ENCODE measurements around the gene LDLRAD4. TPM values are rescaled to one million over a fixed set of nuclear protein-coding genes. Genes with fewer than 3 reads are reported as not detected.
A peak's percentile ranks its signal among the peaks of the same experiment; 100 is the strongest.
"Not testable (repeated sequence)": the region's sequence is repeated elsewhere in the genome, so short reads cannot be mapped to it uniquely, and the experiment has no call there.

Gene LDLRAD4
- total RNA-seq, 1 donor from 2014 or later: 18.3 TPM

GRCh38 chr18:13336841-13337240 is 118.3 kb downstream of the LDLRAD4 start:
- Histone ChIP-seq H3K36me3 (ENCODE audit: control insufficient read depth in 3 of 3, insufficient read depth in 3 of 3, low read length in 3 of 3) (no peaks in the 10 kb centered on the region), H3K9me3 (ENCODE audit: control insufficient read depth in 3 of 3, low read length in 3 of 3) (no peaks in the 10 kb centered on the region), H3K27ac (ENCODE audit: low read depth, low read length) (no peak overlapping the region), H3K27me3 (ENCODE audit: control insufficient read depth in 3 of 3, insufficient read depth in 3 of 3, low read length in 3 of 3) (no peaks in the 10 kb centered on the region), H3K4me1 (ENCODE audit: control insufficient read depth in 3 of 3, insufficient read depth in 3 of 3, low read length in 3 of 3) (no peaks in the 10 kb centered on the region), H3K4me3 (ENCODE audit: low read length in 3 of 3) (no peak overlapping the region), H3K9ac (ENCODE audit: low read depth in 1 of 3, low read length in 3 of 3) (no peak overlapping the region)

- no peaks in the 10 kb centered on the region for H3K27me3 ChIP-seq (ENCODE audit: control insufficient read depth in 3 of 3, insufficient read depth in 3 of 3, low read length in 3 of 3)
- no peak overlapping the region for H3K4me3 ChIP-seq (ENCODE audit: low read length in 3 of 3)
- H3K27ac ChIP-seq (ENCODE audit: low read depth, low read length): no peak overlapping the region
- no peaks in the 10 kb centered on the region for H3K36me3 ChIP-seq (ENCODE audit: control insufficient read depth in 3 of 3, insufficient read depth in 3 of 3, low read length in 3 of 3)
- H3K9ac ChIP-seq (ENCODE audit: low read depth in 1 of 3, low read length in 3 of 3): no peak overlapping the region
- H3K4me1 ChIP-seq (ENCODE audit: control insufficient read depth in 3 of 3, insufficient read depth in 3 of 3, low read length in 3 of 3): no peaks in the 10 kb centered on the region
- no peaks in the 10 kb centered on the region for H3K9me3 ChIP-seq (ENCODE audit: control insufficient read depth in 3 of 3, low read length in 3 of 3)
These were observed 118.8 kb downstream of the LDLRAD4 start for GRCh38 chr18:13337369-13337768.

GRCh38 chr18:13338318-13338717 is 119.8 kb downstream of the LDLRAD4 start:
- no peak overlapping the region for H3K4me3 ChIP-seq (ENCODE audit: low read length in 3 of 3)
- H3K27me3 ChIP-seq (ENCODE audit: control insufficient read depth in 3 of 3, insufficient read depth in 3 of 3, low read length in 3 of 3): no peaks in the 10 kb centered on the region
- H3K27ac ChIP-seq (ENCODE audit: low read depth, low read length): no peak overlapping the region
- H3K4me1 ChIP-seq (ENCODE audit: control insufficient read depth in 3 of 3, insufficient read depth in 3 of 3, low read length in 3 of 3): no peaks in the 10 kb centered on the region
- H3K36me3 ChIP-seq (ENCODE audit: control insufficient read depth in 3 of 3, insufficient read depth in 3 of 3, low read length in 3 of 3): no peaks in the 10 kb centered on the region
- H3K9ac ChIP-seq (ENCODE audit: low read depth in 1 of 3, low read length in 3 of 3): no peak overlapping the region
- no peaks in the 10 kb centered on the region for H3K9me3 ChIP-seq (ENCODE audit: control insufficient read depth in 3 of 3, low read length in 3 of 3)

GRCh38 chr18:13339653-13340052 is 121.1 kb downstream of the LDLRAD4 start:
- no peaks in the 10 kb centered on the region for H3K4me1 ChIP-seq (ENCODE audit: control insufficient read depth in 3 of 3, insufficient read depth in 3 of 3, low read length in 3 of 3)
- H3K27me3 ChIP-seq (ENCODE audit: control insufficient read depth in 3 of 3, insufficient read depth in 3 of 3, low read length in 3 of 3): no peaks in the 10 kb centered on the region
- H3K9ac ChIP-seq (ENCODE audit: low read depth in 1 of 3, low read length in 3 of 3): no peak overlapping the region
- no peak overlapping the region for H3K27ac ChIP-seq (ENCODE audit: low read depth, low read length)
- H3K36me3 ChIP-seq (ENCODE audit: control insufficient read depth in 3 of 3, insufficient read depth in 3 of 3, low read length in 3 of 3): no peaks in the 10 kb centered on the region
- H3K9me3 ChIP-seq (ENCODE audit: control insufficient read depth in 3 of 3, low read length in 3 of 3): no peaks in the 10 kb centered on the region
- H3K4me3 ChIP-seq (ENCODE audit: low read length in 3 of 3): no peak overlapping the region

- H3K27me3 ChIP-seq (ENCODE audit: control insufficient read depth in 3 of 3, insufficient read depth in 3 of 3, low read length in 3 of 3); H3K36me3 ChIP-seq (ENCODE audit: control insufficient read depth in 3 of 3, insufficient read depth in 3 of 3, low read length in 3 of 3); H3K27ac ChIP-seq (ENCODE audit: low read depth, low read length); H3K4me3 ChIP-seq (ENCODE audit: low read length in 3 of 3); H3K9ac ChIP-seq (ENCODE audit: low read depth in 1 of 3, low read length in 3 of 3); H3K9me3 ChIP-seq (ENCODE audit: control insufficient read depth in 3 of 3, low read length in 3 of 3); H3K4me1 ChIP-seq (ENCODE audit: control insufficient read depth in 3 of 3, insufficient read depth in 3 of 3, low read length in 3 of 3): not testable (repeated sequence)
These were observed 127.9 kb downstream of the LDLRAD4 start for GRCh38 chr18:13346449-13346848.

GRCh38 chr18:13353084-13353823 is 134.7 kb downstream of the LDLRAD4 start:
- Histone ChIP-seq H3K4me1 (ENCODE audit: control insufficient read depth in 3 of 3, insufficient read depth in 3 of 3, low read length in 3 of 3) (no peaks in the 10 kb centered on the region), H3K9me3 (ENCODE audit: control insufficient read depth in 3 of 3, low read length in 3 of 3) (no peaks in the 10 kb centered on the region), H3K27ac (ENCODE audit: low read depth, low read length) (peak overlapping the region; percentile 28), H3K27me3 (ENCODE audit: control insufficient read depth in 3 of 3, insufficient read depth in 3 of 3, low read length in 3 of 3) (no peaks in the 10 kb centered on the region), H3K4me3 (ENCODE audit: low read length in 3 of 3) (no peak overlapping the region), H3K36me3 (ENCODE audit: control insufficient read depth in 3 of 3, insufficient read depth in 3 of 3, low read length in 3 of 3) (no peaks in the 10 kb centered on the region), H3K9ac (ENCODE audit: low read depth in 1 of 3, low read length in 3 of 3) (no peak overlapping the region)

- no peak overlapping the region for H3K9ac ChIP-seq (ENCODE audit: low read depth in 1 of 3, low read length in 3 of 3)
- H3K27me3 ChIP-seq (ENCODE audit: control insufficient read depth in 3 of 3, insufficient read depth in 3 of 3, low read length in 3 of 3): no peaks in the 10 kb centered on the region
- no peak overlapping the region for H3K27ac ChIP-seq (ENCODE audit: low read depth, low read length)
- H3K4me1 ChIP-seq (ENCODE audit: control insufficient read depth in 3 of 3, insufficient read depth in 3 of 3, low read length in 3 of 3): no peaks in the 10 kb centered on the region
- no peaks in the 10 kb centered on the region for H3K36me3 ChIP-seq (ENCODE audit: control insufficient read depth in 3 of 3, insufficient read depth in 3 of 3, low read length in 3 of 3)
- no peaks in the 10 kb centered on the region for H3K9me3 ChIP-seq (ENCODE audit: control insufficient read depth in 3 of 3, low read length in 3 of 3)
- H3K4me3 ChIP-seq (ENCODE audit: low read length in 3 of 3): no peak overlapping the region
These were observed 135.8 kb downstream of the LDLRAD4 start for GRCh38 chr18:13354402-13354801.

- H3K9ac ChIP-seq (ENCODE audit: low read depth in 1 of 3, low read length in 3 of 3): no peak overlapping the region
- no peaks in the 10 kb centered on the region for H3K4me1 ChIP-seq (ENCODE audit: control insufficient read depth in 3 of 3, insufficient read depth in 3 of 3, low read length in 3 of 3)
- no peaks in the 10 kb centered on the region for H3K9me3 ChIP-seq (ENCODE audit: control insufficient read depth in 3 of 3, low read length in 3 of 3)
- no peaks in the 10 kb centered on the region for H3K27me3 ChIP-seq (ENCODE audit: control insufficient read depth in 3 of 3, insufficient read depth in 3 of 3, low read length in 3 of 3)
- no peaks in the 10 kb centered on the region for H3K36me3 ChIP-seq (ENCODE audit: control insufficient read depth in 3 of 3, insufficient read depth in 3 of 3, low read length in 3 of 3)
- no peak overlapping the region for H3K27ac ChIP-seq (ENCODE audit: low read depth, low read length)
- H3K4me3 ChIP-seq (ENCODE audit: low read length in 3 of 3): no peak overlapping the region
These were observed 137.5 kb downstream of the LDLRAD4 start for GRCh38 chr18:13356032-13356431.

GRCh38 chr18:13357289-13357688 is 138.7 kb downstream of the LDLRAD4 start:
- Histone ChIP-seq H3K36me3 (ENCODE audit: control insufficient read depth in 3 of 3, insufficient read depth in 3 of 3, low read length in 3 of 3) (no peaks in the 10 kb centered on the region), H3K27me3 (ENCODE audit: control insufficient read depth in 3 of 3, insufficient read depth in 3 of 3, low read length in 3 of 3) (no peaks in the 10 kb centered on the region), H3K9me3 (ENCODE audit: control insufficient read depth in 3 of 3, low read length in 3 of 3) (no peaks in the 10 kb centered on the region), H3K4me3 (ENCODE audit: low read length in 3 of 3) (no peak overlapping the region), H3K4me1 (ENCODE audit: control insufficient read depth in 3 of 3, insufficient read depth in 3 of 3, low read length in 3 of 3) (no peaks in the 10 kb centered on the region), H3K27ac (ENCODE audit: low read depth, low read length) (no peak overlapping the region), H3K9ac (ENCODE audit: low read depth in 1 of 3, low read length in 3 of 3) (no peak overlapping the region)

- Histone ChIP-seq H3K4me3 (ENCODE audit: low read length in 3 of 3) (no peak overlapping the region), H3K4me1 (ENCODE audit: control insufficient read depth in 3 of 3, insufficient read depth in 3 of 3, low read length in 3 of 3) (no peaks in the 10 kb centered on the region), H3K9me3 (ENCODE audit: control insufficient read depth in 3 of 3, low read length in 3 of 3) (no peaks in the 10 kb centered on the region), H3K27me3 (ENCODE audit: control insufficient read depth in 3 of 3, insufficient read depth in 3 of 3, low read length in 3 of 3) (no peaks in the 10 kb centered on the region), H3K9ac (ENCODE audit: low read depth in 1 of 3, low read length in 3 of 3) (no peak overlapping the region), H3K27ac (ENCODE audit: low read depth, low read length) (no peak overlapping the region), H3K36me3 (ENCODE audit: control insufficient read depth in 3 of 3, insufficient read depth in 3 of 3, low read length in 3 of 3) (no peaks in the 10 kb centered on the region)
These were observed 140.7 kb downstream of the LDLRAD4 start for GRCh38 chr18:13359210-13359609.

Measured in skeletal muscle tissue (tissue), 4 donors.